B cell (primary cell): ENCODE results near the gene KIF16B. TPM values are rescaled to one million over a fixed set of nuclear protein-coding genes. Genes with fewer than 3 reads are reported as not detected.

Experiments used
- ATAC-seq: fragments of 200-7000 bp; cut with Tn5 transposase; one replicate; pipeline ENCODE4 v1.10.0; 2021; ENCODE audit warnings: low read depth, mild to moderate bottlenecking, moderate number of reproducible peaks, moderate library complexity
- CTCF ChIA-PET: fragments of 350-600 bp; sonication (Branson Sonifier 250); formaldehyde crosslinking; loops from one replicate; lab custom pipeline; 2021; ENCODE audit warnings: antibody characterized with exemption, inconsistent platforms; lab: Charles Lee
- POLR2A ChIA-PET: fragments of 350-600 bp; sonication (Branson Sonifier 250); formaldehyde crosslinking; loops from one replicate; lab custom pipeline; 2021; ENCODE audit warnings: antibody characterized with exemption; lab: Charles Lee
- DNase-seq: peaks from one replicate; pipeline ENCODE4 v3.0.0; 2013
- H2AFZ ChIP-seq: 2 replicates; pipeline ENCODE4 v1.6.1; 2012; ENCODE audit warnings: mild to moderate bottlenecking, low read depth, low read length; ENCODE audit not compliant: insufficient read depth, poor library complexity, severe bottlenecking
- H3K27ac ChIP-seq, 2 donors: 1 replicate in 1 of 2; 2 replicates in 1 of 2; pipeline ENCODE4 v1.5.1; 2012 to 2013; ENCODE audit warnings: low read length in 2 of 2, mild to moderate bottlenecking in 2 of 2, moderate library complexity in 1 of 2
- H3K27me3 ChIP-seq, 4 experiments: fragments of 200-600 bp in 1 of 4; sonication (generic) in 1 of 4; replicated peaks in 1 of 4; 1 replicate in 2 of 4; 2 replicates in 2 of 4; pipeline versions ENCODE4 v1.6.1 to v1.7.0; 2013 to 2016; ENCODE audit warnings: low read length in 3 of 4, mild to moderate bottlenecking in 2 of 4, mixed read lengths in 1 of 4, moderate library complexity in 1 of 4; ENCODE audit not compliant: insufficient read depth in 4 of 4, control insufficient read depth in 3 of 4; ENCODE audit errors: control extremely low read depth in 1 of 4
- H3K36me3 ChIP-seq, 2 experiments: replicated peaks in 1 of 2; 1 replicate in 1 of 2; 2 replicates in 1 of 2; pipeline versions ENCODE4 v1.6.1 to v1.7.1; 2013; ENCODE audit warnings: low read length in 1 of 2; ENCODE audit not compliant: insufficient read depth in 2 of 2, control insufficient read depth in 1 of 2; ENCODE audit errors: control extremely low read depth in 1 of 2, extremely low read depth in 1 of 2
- H3K4me1 ChIP-seq, 2 donors: fragments of 200-600 bp in 1 of 2; sonication (generic) in 1 of 2; 1 replicate in 1 of 2; 2 replicates in 1 of 2; pipeline versions ENCODE4 v1.5.1 to v1.6.1; 2013 to 2017; ENCODE audit warnings: low read length in 2 of 2; ENCODE audit not compliant: control insufficient read depth in 2 of 2, insufficient read depth in 2 of 2
- H3K4me2 ChIP-seq: replicated peaks from 2 replicates; pipeline ENCODE3; 2012; ENCODE audit warnings: mild to moderate bottlenecking, low read depth, low read length; ENCODE audit not compliant: poor library complexity, severe bottlenecking
- H3K4me3 ChIP-seq, 5 experiments: fragments of 200-600 bp in 1 of 5; sonication (generic) in 1 of 5; 1 replicate in 3 of 5; 2 replicates in 2 of 5; pipeline versions ENCODE4 v1.5.1 to v1.7.0; 2011 to 2016; ENCODE audit warnings: low read length in 4 of 5, mild to moderate bottlenecking in 4 of 5, low read depth in 2 of 5, control low read depth in 1 of 5, moderate library complexity in 1 of 5; ENCODE audit not compliant: insufficient read depth in 1 of 5; ENCODE audit errors: control extremely low read depth in 1 of 5, extremely low read depth in 1 of 5
- H3K79me2 ChIP-seq: fragments of 200-600 bp; sonication (generic); one replicate; pipeline ENCODE4 v1.6.0; 2016; ENCODE audit warnings: low read length; ENCODE audit not compliant: control insufficient read depth, insufficient read depth
- H3K9ac ChIP-seq: fragments of 200-600 bp; sonication (generic); 2 replicates; pipeline ENCODE4 v1.6.1; 2017; ENCODE audit warnings: mild to moderate bottlenecking, low read length, moderate library complexity
- H3K9me3 ChIP-seq, 3 donors: one replicate each; pipeline versions ENCODE4 v1.6.1 to v1.7.1; 2013; ENCODE audit warnings: low read length in 2 of 3; ENCODE audit not compliant: control insufficient read depth in 2 of 3, insufficient read depth in 1 of 3; ENCODE audit errors: control extremely low read depth in 1 of 3
- H4K20me1 ChIP-seq: 2 replicates; pipeline ENCODE4 v1.6.0; 2012; ENCODE audit warnings: mild to moderate bottlenecking, low read length; ENCODE audit not compliant: insufficient read depth, control insufficient read depth, poor library complexity, severe bottlenecking
- H3K27ac Mint-ChIP-seq: one replicate; pipeline ENCODE4 v1.8.0; 2021; ENCODE audit warnings: mixed read lengths
- H3K27me3 Mint-ChIP-seq: one replicate; pipeline ENCODE4 v1.8.0; 2021; ENCODE audit warnings: mixed read lengths
- H3K4me1 Mint-ChIP-seq: one replicate; pipeline ENCODE4 v1.8.0; 2021; ENCODE audit warnings: mixed read lengths
- H3K4me3 Mint-ChIP-seq: one replicate; pipeline ENCODE4 v1.8.0; 2021; ENCODE audit warnings: mixed read lengths
- H3K9me3 Mint-ChIP-seq: one replicate; pipeline ENCODE4 v1.8.0; 2022; ENCODE audit warnings: mixed read lengths; ENCODE audit not compliant: insufficient read depth
- EZH2 ChIP-seq: IDR thresholded peaks from 2 replicates; pipeline ENCODE4 v1.6.1; 2012; ENCODE audit warnings: borderline replicate concordance, low read depth, mild to moderate bottlenecking, moderate library complexity, low read length; ENCODE audit not compliant: insufficient read depth, poor library complexity, severe bottlenecking
- WGBS: methylation state at CpG from one replicate; pipeline ENCODE4 v1.1.5; 2013; ENCODE audit warnings: missing lambda C conversion rate; ENCODE audit not compliant: insufficient coverage; 5-methylcytosine and 5-hydroxymethylcytosine counted together
- intact Hi-C: fragments of 100-400 bp; cut with micrococcal nuclease; formaldehyde crosslinking; loops from one replicate; pipeline ENCODE4 v1.10.0; 2022
- polyA plus RNA-seq: library from polyadenylated mRNA; depleted of rRNA; stranded (reverse); fragments of >200 nt; gene quantifications from 2 replicates; pipeline ENCODE4 v1.2.3, GENCODE V29; 2012
- total RNA-seq, 2 donors: library from RNA; stranded (reverse); fragments of 120-200 nt in 1 of 2; gene quantifications; 1 replicate in 1 of 2; 2 replicates in 1 of 2; pipeline versions ENCODE4 v1.2.3 to v1.2.4, GENCODE V29; 2013 to 2022
- TF ChIP-seq, protein P1 (sequence below): fragments of 200-600 bp; IDR thresholded peaks from one replicate; pipeline ENCODE4 v1.8.0; 2022; ENCODE audit warnings: antibody characterized with exemption, mild to moderate bottlenecking

KIF16B gene
- total and polyA plus RNA-seq, 2 donors (not counting 1 experiment from before 2014, with no cell fraction given): 4.5 to 13.0 TPM

DNA sequence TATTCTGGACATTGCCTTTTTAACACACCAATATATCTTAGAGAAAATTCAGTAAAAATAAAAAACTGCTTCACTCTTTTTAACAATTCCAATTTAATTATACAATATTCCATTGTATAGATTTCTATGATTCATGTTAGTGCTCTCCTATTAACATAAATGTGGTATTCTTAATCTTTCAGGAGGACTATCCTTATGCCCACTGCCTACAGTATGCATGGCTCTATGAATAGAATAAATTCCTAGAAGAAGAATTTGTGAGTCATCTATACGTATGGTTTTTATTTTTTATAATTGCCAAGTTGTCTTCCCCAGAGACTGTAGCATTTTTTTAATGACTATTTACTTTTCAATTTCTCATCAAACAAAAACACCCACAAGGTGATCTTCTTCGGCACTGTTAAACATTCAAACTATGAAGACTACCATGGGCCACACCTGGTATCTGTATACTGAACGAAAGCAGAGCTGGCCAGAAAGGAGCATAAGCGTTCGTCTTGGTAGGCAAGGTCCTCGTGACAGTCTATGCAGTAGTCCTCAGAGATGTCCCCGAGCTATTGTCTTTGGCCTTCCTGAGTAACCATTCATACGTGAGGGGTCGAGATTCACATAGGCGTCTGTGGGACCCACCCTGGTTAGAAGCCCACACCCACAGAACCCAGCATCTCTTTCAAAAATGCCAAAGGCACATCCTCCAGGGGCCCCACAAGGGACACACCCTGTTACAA lies 74.6 kb downstream of the KIF16B start:
- intact Hi-C loops: no loop called here
- H3K9ac ChIP-seq: no peak overlapping the region
- ATAC-seq (no peak), DNase-seq (no peak)
- TF ChIP-seq, protein P1, sequence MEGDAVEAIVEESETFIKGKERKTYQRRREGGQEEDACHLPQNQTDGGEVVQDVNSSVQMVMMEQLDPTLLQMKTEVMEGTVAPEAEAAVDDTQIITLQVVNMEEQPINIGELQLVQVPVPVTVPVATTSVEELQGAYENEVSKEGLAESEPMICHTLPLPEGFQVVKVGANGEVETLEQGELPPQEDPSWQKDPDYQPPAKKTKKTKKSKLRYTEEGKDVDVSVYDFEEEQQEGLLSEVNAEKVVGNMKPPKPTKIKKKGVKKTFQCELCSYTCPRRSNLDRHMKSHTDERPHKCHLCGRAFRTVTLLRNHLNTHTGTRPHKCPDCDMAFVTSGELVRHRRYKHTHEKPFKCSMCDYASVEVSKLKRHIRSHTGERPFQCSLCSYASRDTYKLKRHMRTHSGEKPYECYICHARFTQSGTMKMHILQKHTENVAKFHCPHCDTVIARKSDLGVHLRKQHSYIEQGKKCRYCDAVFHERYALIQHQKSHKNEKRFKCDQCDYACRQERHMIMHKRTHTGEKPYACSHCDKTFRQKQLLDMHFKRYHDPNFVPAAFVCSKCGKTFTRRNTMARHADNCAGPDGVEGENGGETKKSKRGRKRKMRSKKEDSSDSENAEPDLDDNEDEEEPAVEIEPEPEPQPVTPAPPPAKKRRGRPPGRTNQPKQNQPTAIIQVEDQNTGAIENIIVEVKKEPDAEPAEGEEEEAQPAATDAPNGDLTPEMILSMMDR: no peak
- no peak for TF ChIP-seq EZH2
- Mint-ChIP-seq H3K9me3 (no peaks in the 10 kb centered on the region), H3K4me1 (no peaks in the 10 kb centered on the region), H3K4me3 (no peak overlapping the region), H3K27me3 (no peaks in the 10 kb centered on the region), H3K27ac (no peak overlapping the region)
- no peak overlapping the region for H3K27ac ChIP-seq
- no peaks in the 10 kb centered on the region for H3K4me1 ChIP-seq
- no peaks in the 10 kb centered on the region for H3K27me3 ChIP-seq
- WGBS: 91% methylated on average over 9 of the region's 10 CpGs
- H3K4me2 ChIP-seq: no peak overlapping the region
- no peak overlapping the region for H3K4me3 ChIP-seq
- H2AFZ ChIP-seq: no peak overlapping the region
- peaks cover 0 to 11% of the 10 kb centered on the region in 2 experiments for H3K36me3 ChIP-seq
- H3K9me3 ChIP-seq: no peaks in the 10 kb centered on the region
- no peaks in the 10 kb centered on the region for H3K79me2 ChIP-seq
- POLR2A ChIA-PET: no interaction called here
- H4K20me1 ChIP-seq: no peaks in the 10 kb centered on the region
- CTCF ChIA-PET: no interaction called here

DNA sequence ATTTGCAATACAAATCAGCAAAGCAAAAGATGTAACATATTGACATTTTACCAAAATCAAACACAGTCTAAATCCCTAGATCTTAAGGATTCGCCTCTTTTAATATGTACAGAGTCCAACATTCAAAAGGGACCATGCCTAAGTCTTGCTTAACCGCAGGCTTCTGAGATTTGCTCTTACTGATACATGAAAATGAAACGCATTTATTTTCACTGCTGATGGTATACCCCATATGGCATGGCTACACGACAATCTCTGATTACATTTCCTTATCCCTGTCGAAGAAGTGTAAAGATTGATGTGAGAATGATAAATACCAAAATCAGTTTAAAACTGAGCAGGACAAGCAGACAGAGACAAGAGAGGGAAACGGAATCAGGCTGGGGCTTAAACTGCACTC lies 75.4 kb downstream of the KIF16B start:
- DNase-seq: no peak
- Histone ChIP-seq H3K9me3 (no peaks in the 10 kb centered on the region), H2AFZ (no peak overlapping the region), H3K4me2 (no peak overlapping the region), H3K27me3 (no peaks in the 10 kb centered on the region), H3K36me3 (peaks cover 4 to 9% of the 10 kb centered on the region in 2 experiments), H3K9ac (no peak overlapping the region), H3K4me3 (no peak overlapping the region), H3K4me1 (no peaks in the 10 kb centered on the region), H4K20me1 (no peaks in the 10 kb centered on the region), H3K79me2 (no peaks in the 10 kb centered on the region), H3K27ac (no peak overlapping the region)
- Mint-ChIP-seq H3K4me3 (no peak overlapping the region), H3K4me1 (no peaks in the 10 kb centered on the region), H3K9me3 (no peaks in the 10 kb centered on the region), H3K27ac (no peak overlapping the region), H3K27me3 (no peaks in the 10 kb centered on the region)
- TF ChIP-seq, protein P1: no peak
- TF ChIP-seq EZH2: no peak
- intact Hi-C loops: no loop called here
- 96% methylated on average over 2 of the region's 6 CpGs for WGBS
- ChIA-PET CTCF (no interaction called here), POLR2A (no interaction called here)
- ATAC-seq: no peak
